B cell (primary cell): Measurements from ENCODE around the gene OCLN. TPM values are rescaled to one million over a fixed set of nuclear protein-coding genes. Genes with fewer than 3 reads are reported as not detected.
"Not testable (repeated sequence)": the region's sequence is repeated elsewhere in the genome, so short reads cannot be mapped to it uniquely, and the experiment has no call there.

ENCODE experiments used
- ATAC-seq: fragments of 200-7000 bp; cut with Tn5 transposase; one replicate; pipeline ENCODE4 v1.10.0; 2021; ENCODE audit warnings: low read depth, mild to moderate bottlenecking, moderate number of reproducible peaks, moderate library complexity
- CTCF ChIA-PET: fragments of 350-600 bp; sonication (Branson Sonifier 250); formaldehyde crosslinking; loops from one replicate; lab custom pipeline; 2021; ENCODE audit warnings: antibody characterized with exemption, inconsistent platforms; lab: Charles Lee
- POLR2A ChIA-PET: fragments of 350-600 bp; sonication (Branson Sonifier 250); formaldehyde crosslinking; loops from one replicate; lab custom pipeline; 2021; ENCODE audit warnings: antibody characterized with exemption; lab: Charles Lee
- DNase-seq: peaks from one replicate; pipeline ENCODE4 v3.0.0; 2013
- H2AFZ ChIP-seq: 2 replicates; pipeline ENCODE4 v1.6.1; 2012; ENCODE audit warnings: mild to moderate bottlenecking, low read depth, low read length; ENCODE audit not compliant: insufficient read depth, poor library complexity, severe bottlenecking
- H3K27ac ChIP-seq, 2 donors: 1 replicate in 1 of 2; 2 replicates in 1 of 2; pipeline ENCODE4 v1.5.1; 2012 to 2013; ENCODE audit warnings: low read length in 2 of 2, mild to moderate bottlenecking in 2 of 2, moderate library complexity in 1 of 2
- H3K27me3 ChIP-seq, 4 experiments: fragments of 200-600 bp in 1 of 4; sonication (generic) in 1 of 4; replicated peaks in 1 of 4; 1 replicate in 2 of 4; 2 replicates in 2 of 4; pipeline versions ENCODE4 v1.6.1 to v1.7.0; 2013 to 2016; ENCODE audit warnings: low read length in 3 of 4, mild to moderate bottlenecking in 2 of 4, mixed read lengths in 1 of 4, moderate library complexity in 1 of 4; ENCODE audit not compliant: insufficient read depth in 4 of 4, control insufficient read depth in 3 of 4; ENCODE audit errors: control extremely low read depth in 1 of 4
- H3K36me3 ChIP-seq, 2 experiments: replicated peaks in 1 of 2; 1 replicate in 1 of 2; 2 replicates in 1 of 2; pipeline versions ENCODE4 v1.6.1 to v1.7.1; 2013; ENCODE audit warnings: low read length in 1 of 2; ENCODE audit not compliant: insufficient read depth in 2 of 2, control insufficient read depth in 1 of 2; ENCODE audit errors: control extremely low read depth in 1 of 2, extremely low read depth in 1 of 2
- H3K4me1 ChIP-seq, 2 donors: fragments of 200-600 bp in 1 of 2; sonication (generic) in 1 of 2; 1 replicate in 1 of 2; 2 replicates in 1 of 2; pipeline versions ENCODE4 v1.5.1 to v1.6.1; 2013 to 2017; ENCODE audit warnings: low read length in 2 of 2; ENCODE audit not compliant: control insufficient read depth in 2 of 2, insufficient read depth in 2 of 2
- H3K4me2 ChIP-seq: replicated peaks from 2 replicates; pipeline ENCODE3; 2012; ENCODE audit warnings: mild to moderate bottlenecking, low read depth, low read length; ENCODE audit not compliant: poor library complexity, severe bottlenecking
- H3K4me3 ChIP-seq, 5 experiments: fragments of 200-600 bp in 1 of 5; sonication (generic) in 1 of 5; 1 replicate in 3 of 5; 2 replicates in 2 of 5; pipeline versions ENCODE4 v1.5.1 to v1.7.0; 2011 to 2016; ENCODE audit warnings: low read length in 4 of 5, mild to moderate bottlenecking in 4 of 5, low read depth in 2 of 5, control low read depth in 1 of 5, moderate library complexity in 1 of 5; ENCODE audit not compliant: insufficient read depth in 1 of 5; ENCODE audit errors: control extremely low read depth in 1 of 5, extremely low read depth in 1 of 5
- H3K79me2 ChIP-seq: fragments of 200-600 bp; sonication (generic); one replicate; pipeline ENCODE4 v1.6.0; 2016; ENCODE audit warnings: low read length; ENCODE audit not compliant: control insufficient read depth, insufficient read depth
- H3K9ac ChIP-seq: fragments of 200-600 bp; sonication (generic); 2 replicates; pipeline ENCODE4 v1.6.1; 2017; ENCODE audit warnings: mild to moderate bottlenecking, low read length, moderate library complexity
- H3K9me3 ChIP-seq, 3 donors: one replicate each; pipeline versions ENCODE4 v1.6.1 to v1.7.1; 2013; ENCODE audit warnings: low read length in 2 of 3; ENCODE audit not compliant: control insufficient read depth in 2 of 3, insufficient read depth in 1 of 3; ENCODE audit errors: control extremely low read depth in 1 of 3
- H4K20me1 ChIP-seq: 2 replicates; pipeline ENCODE4 v1.6.0; 2012; ENCODE audit warnings: mild to moderate bottlenecking, low read length; ENCODE audit not compliant: insufficient read depth, control insufficient read depth, poor library complexity, severe bottlenecking
- H3K27ac Mint-ChIP-seq: one replicate; pipeline ENCODE4 v1.8.0; 2021; ENCODE audit warnings: mixed read lengths
- H3K27me3 Mint-ChIP-seq: one replicate; pipeline ENCODE4 v1.8.0; 2021; ENCODE audit warnings: mixed read lengths
- H3K4me1 Mint-ChIP-seq: one replicate; pipeline ENCODE4 v1.8.0; 2021; ENCODE audit warnings: mixed read lengths
- H3K4me3 Mint-ChIP-seq: one replicate; pipeline ENCODE4 v1.8.0; 2021; ENCODE audit warnings: mixed read lengths
- H3K9me3 Mint-ChIP-seq: one replicate; pipeline ENCODE4 v1.8.0; 2022; ENCODE audit warnings: mixed read lengths; ENCODE audit not compliant: insufficient read depth
- EZH2 ChIP-seq: IDR thresholded peaks from 2 replicates; pipeline ENCODE4 v1.6.1; 2012; ENCODE audit warnings: borderline replicate concordance, low read depth, mild to moderate bottlenecking, moderate library complexity, low read length; ENCODE audit not compliant: insufficient read depth, poor library complexity, severe bottlenecking
- WGBS: methylation state at CpG from one replicate; pipeline ENCODE4 v1.1.5; 2013; ENCODE audit warnings: missing lambda C conversion rate; ENCODE audit not compliant: insufficient coverage; 5-methylcytosine and 5-hydroxymethylcytosine counted together
- intact Hi-C: fragments of 100-400 bp; cut with micrococcal nuclease; formaldehyde crosslinking; loops from one replicate; pipeline ENCODE4 v1.10.0; 2022
- polyA plus RNA-seq: library from polyadenylated mRNA; depleted of rRNA; stranded (reverse); fragments of >200 nt; gene quantifications from 2 replicates; pipeline ENCODE4 v1.2.3, GENCODE V29; 2012
- total RNA-seq, 2 donors: library from RNA; stranded (reverse); fragments of 120-200 nt in 1 of 2; gene quantifications; 1 replicate in 1 of 2; 2 replicates in 1 of 2; pipeline versions ENCODE4 v1.2.3 to v1.2.4, GENCODE V29; 2013 to 2022
- TF ChIP-seq, protein P1 (sequence below): fragments of 200-600 bp; IDR thresholded peaks from one replicate; pipeline ENCODE4 v1.8.0; 2022; ENCODE audit warnings: antibody characterized with exemption, mild to moderate bottlenecking

The OCLN gene
- total and polyA plus RNA-seq, 2 donors (not counting 1 experiment from before 2014, with no cell fraction given) = 4.3 to 5.6 TPM

DNA sequence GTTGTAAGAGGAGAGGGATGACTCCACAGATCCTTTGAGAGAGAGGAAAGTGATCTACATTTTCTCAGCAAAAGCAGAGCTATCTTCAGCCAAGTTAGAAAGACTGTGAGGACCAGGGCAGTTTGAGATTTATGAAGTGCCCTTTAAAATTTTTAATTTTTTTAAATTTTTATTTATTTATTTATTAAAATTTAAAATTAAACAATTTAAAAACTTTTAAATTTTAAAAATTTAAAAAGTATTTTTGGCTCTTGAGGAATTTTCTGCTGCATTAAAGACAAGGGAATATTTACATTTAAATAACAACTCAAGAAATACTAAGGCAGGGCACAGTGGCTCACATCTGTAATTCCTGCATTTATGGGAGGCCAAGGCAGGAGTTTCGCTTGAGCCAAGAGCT lies 30.4 kb upstream of the OCLN start:
- H3K4me1 ChIP-seq = no peaks in the 10 kb centered on the region
- peaks cover 8% of the 10 kb centered on the region for H3K27me3 Mint-ChIP-seq
- intact Hi-C loops = no loop called here
- no peak overlapping the region for H3K4me2 ChIP-seq
- no peak overlapping the region for H3K4me3 Mint-ChIP-seq
- no peak overlapping the region for H3K4me3 ChIP-seq
- ATAC-seq (no peak), DNase-seq (no peak)
- no peak overlapping the region for H3K27ac ChIP-seq
- H3K27me3 ChIP-seq = peaks cover 0 to 4% (median 0%) of the 10 kb centered on the region in 4 experiments
- WGBS = 100% methylated on average over 1 of the region's 1 CpG
- no peaks in the 10 kb centered on the region for H3K4me1 Mint-ChIP-seq
- TF ChIP-seq, protein P1, sequence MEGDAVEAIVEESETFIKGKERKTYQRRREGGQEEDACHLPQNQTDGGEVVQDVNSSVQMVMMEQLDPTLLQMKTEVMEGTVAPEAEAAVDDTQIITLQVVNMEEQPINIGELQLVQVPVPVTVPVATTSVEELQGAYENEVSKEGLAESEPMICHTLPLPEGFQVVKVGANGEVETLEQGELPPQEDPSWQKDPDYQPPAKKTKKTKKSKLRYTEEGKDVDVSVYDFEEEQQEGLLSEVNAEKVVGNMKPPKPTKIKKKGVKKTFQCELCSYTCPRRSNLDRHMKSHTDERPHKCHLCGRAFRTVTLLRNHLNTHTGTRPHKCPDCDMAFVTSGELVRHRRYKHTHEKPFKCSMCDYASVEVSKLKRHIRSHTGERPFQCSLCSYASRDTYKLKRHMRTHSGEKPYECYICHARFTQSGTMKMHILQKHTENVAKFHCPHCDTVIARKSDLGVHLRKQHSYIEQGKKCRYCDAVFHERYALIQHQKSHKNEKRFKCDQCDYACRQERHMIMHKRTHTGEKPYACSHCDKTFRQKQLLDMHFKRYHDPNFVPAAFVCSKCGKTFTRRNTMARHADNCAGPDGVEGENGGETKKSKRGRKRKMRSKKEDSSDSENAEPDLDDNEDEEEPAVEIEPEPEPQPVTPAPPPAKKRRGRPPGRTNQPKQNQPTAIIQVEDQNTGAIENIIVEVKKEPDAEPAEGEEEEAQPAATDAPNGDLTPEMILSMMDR = no peak
- TF ChIP-seq EZH2 = no peak
- H3K9me3 Mint-ChIP-seq = no peaks in the 10 kb centered on the region
- no peaks in the 10 kb centered on the region for H3K79me2 ChIP-seq
- no peak overlapping the region for H3K9ac ChIP-seq
- no peaks in the 10 kb centered on the region for H4K20me1 ChIP-seq
- H3K27ac Mint-ChIP-seq = no peak overlapping the region
- H2AFZ ChIP-seq = no peak overlapping the region
- no peaks in the 10 kb centered on the region for H3K36me3 ChIP-seq
- H3K9me3 ChIP-seq = peaks cover 0 to 3% (median 0%) of the 10 kb centered on the region in 3 donors
- ChIA-PET CTCF (interaction anchor here (0.6 kb wide), 1 partner anchor 179 kb away, joined by 3 read pairs; no protein-coding TSS in a partner anchor), POLR2A (no interaction called here)

GRCh38 chr5:69466375-69466774 lies 26.2 kb upstream of the OCLN start:
- H3K27ac ChIP-seq, H3K36me3 ChIP-seq, H3K27me3 Mint-ChIP-seq, POLR2A ChIA-PET, H3K27me3 ChIP-seq, H3K4me3 Mint-ChIP-seq, H2AFZ ChIP-seq, H3K9ac ChIP-seq, H3K4me1 ChIP-seq, ATAC-seq, H3K4me1 Mint-ChIP-seq, H3K9me3 ChIP-seq, intact Hi-C loops, DNase-seq, CTCF ChIA-PET, H3K4me2 ChIP-seq, H3K9me3 Mint-ChIP-seq, H3K4me3 ChIP-seq, H3K79me2 ChIP-seq, H3K27ac Mint-ChIP-seq, H4K20me1 ChIP-seq: not testable (repeated sequence)
- WGBS = 100% methylated on average over 3 of the region's 3 CpGs
